ENCODE measurements around the gene ANO2. TPM values are rescaled to one million over a fixed set of nuclear protein-coding genes. Genes with fewer than 3 reads are reported as not detected.
A peak's percentile ranks its signal among the peaks of the same experiment; 100 is the strongest.

The ANO2 gene
- total RNA-seq, 2 donors from 2014 or later, result 6.7 to 18.5 TPM

- no peak for TF ChIP-seq CTCF (IDR thresholded peaks at IDR 0.05)
- Histone ChIP-seq H3K4me3 (no peak overlapping the region), H3K9me3 (no peaks in the 10 kb centered on the region), H3K27ac (peak overlapping the region; percentile 29 to 56), H3K27me3 (replicated peaks; ENCODE audit: insufficient read depth) (no peaks in the 10 kb centered on the region), H3K4me1 (ENCODE audit: control insufficient read depth in 1 of 2, low read depth in 2 of 2) (peaks cover 3 to 46% of the 10 kb centered on the region in 2 donors), H3K36me3 (no peaks in the 10 kb centered on the region)
- ATAC-seq (ENCODE audit: insufficient number of reproducible peaks, low FRiP score, low read depth) (peak; percentile 59), DNase-seq (ENCODE audit: low spot score) (peak; percentile 72)
These were observed 322.8 kb downstream of the ANO2 start for GRCh38 chr12:5622280-5622679.

DNA sequence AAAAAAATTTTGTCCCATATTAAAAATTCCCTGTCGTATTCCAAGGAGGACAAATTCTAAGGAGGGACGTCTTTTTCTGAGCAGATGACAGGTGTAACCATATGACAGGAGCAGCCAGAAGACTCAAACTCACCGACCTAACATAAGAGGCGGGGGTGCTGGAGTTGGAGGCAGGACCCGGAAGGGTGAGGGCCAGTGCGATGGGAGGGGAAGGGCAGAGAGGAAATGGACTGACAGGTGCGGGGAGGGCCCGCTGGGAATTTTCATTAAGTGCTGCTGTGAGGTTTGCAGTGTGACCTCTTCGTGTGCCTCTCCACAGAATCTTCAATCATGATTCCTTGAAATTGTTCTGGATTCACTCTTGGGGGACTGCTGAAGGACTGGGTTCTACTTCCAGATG, 323.7 kb downstream of the ANO2 start:
- no peaks in the 10 kb centered on the region for H3K27me3 ChIP-seq (replicated peaks; ENCODE audit: insufficient read depth)
- no peak for ATAC-seq (ENCODE audit: insufficient number of reproducible peaks, low FRiP score, low read depth)
- no peaks in the 10 kb centered on the region for H3K9me3 ChIP-seq
- H3K27ac ChIP-seq, result peak overlapping the region in 1 of 2 donors; percentile 47
- TF ChIP-seq CTCF (IDR thresholded peaks at IDR 0.05), result no peak
- no peak overlapping the region for H3K4me3 ChIP-seq
- H3K36me3 ChIP-seq, result no peaks in the 10 kb centered on the region
- peaks cover 3 to 46% of the 10 kb centered on the region in 2 donors for H3K4me1 ChIP-seq (ENCODE audit: control insufficient read depth in 1 of 2, low read depth in 2 of 2)
- no peak for DNase-seq (ENCODE audit: low spot score)

DNA sequence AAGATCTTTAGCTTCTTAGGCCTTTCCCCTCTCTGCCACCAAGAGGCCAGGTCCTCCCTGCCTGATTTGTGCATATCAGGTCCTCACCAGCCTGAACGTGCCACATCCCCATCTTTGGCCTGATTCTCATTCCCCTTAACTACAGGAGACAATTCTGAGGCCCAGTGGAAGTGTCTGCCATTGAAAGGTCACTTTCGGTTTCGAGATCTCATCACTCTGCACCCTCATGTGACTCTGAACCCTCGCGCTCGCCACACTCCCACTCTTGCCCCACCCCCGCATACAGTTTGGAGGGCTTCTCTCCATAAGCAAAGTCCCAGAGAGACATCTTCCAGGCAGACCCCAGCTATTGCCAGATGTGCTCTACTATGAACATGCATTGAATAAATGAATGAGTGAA, 324.2 kb downstream of the ANO2 start:
- no peak for TF ChIP-seq CTCF (IDR thresholded peaks at IDR 0.05)
- ATAC-seq (ENCODE audit: insufficient number of reproducible peaks, low FRiP score, low read depth) (no peak), DNase-seq (ENCODE audit: low spot score) (no peak)
- Histone ChIP-seq H3K9me3 (no peaks in the 10 kb centered on the region), H3K4me3 (no peak overlapping the region), H3K4me1 (ENCODE audit: control insufficient read depth in 1 of 2, low read depth in 2 of 2) (peaks cover 3 to 46% of the 10 kb centered on the region in 2 donors), H3K36me3 (no peaks in the 10 kb centered on the region), H3K27ac (no peak overlapping the region), H3K27me3 (replicated peaks; ENCODE audit: insufficient read depth) (no peaks in the 10 kb centered on the region)

GRCh38 chr12:5619628-5620027, 325.4 kb downstream of the ANO2 start:
- Histone ChIP-seq H3K4me3 (no peak overlapping the region), H3K4me1 (ENCODE audit: control insufficient read depth in 1 of 2, low read depth in 2 of 2) (peaks cover 3 to 49% of the 10 kb centered on the region in 2 donors), H3K27ac (peak overlapping the region in 1 of 2 donors; percentile 33), H3K36me3 (no peaks in the 10 kb centered on the region), H3K27me3 (replicated peaks; ENCODE audit: insufficient read depth) (no peaks in the 10 kb centered on the region), H3K9me3 (no peaks in the 10 kb centered on the region)
- no peak for TF ChIP-seq CTCF (IDR thresholded peaks at IDR 0.05)
- DNase-seq (ENCODE audit: low spot score) (no peak), ATAC-seq (ENCODE audit: insufficient number of reproducible peaks, low FRiP score, low read depth) (no peak)

- DNase-seq (ENCODE audit: low spot score) (no peak), ATAC-seq (ENCODE audit: insufficient number of reproducible peaks, low FRiP score, low read depth) (no peak)
- H3K9me3 ChIP-seq, result no peaks in the 10 kb centered on the region
- peaks cover 0 to 61% of the 10 kb centered on the region in 2 donors for H3K4me1 ChIP-seq (ENCODE audit: control insufficient read depth in 1 of 2, low read depth in 2 of 2)
- TF ChIP-seq CTCF (IDR thresholded peaks at IDR 0.05), result no peak
- H3K4me3 ChIP-seq, result no peak overlapping the region
- no peak overlapping the region for H3K27ac ChIP-seq
- no peaks in the 10 kb centered on the region for H3K27me3 ChIP-seq (replicated peaks; ENCODE audit: insufficient read depth)
- H3K36me3 ChIP-seq, result no peaks in the 10 kb centered on the region
These were observed 328.2 kb downstream of the ANO2 start for GRCh38 chr12:5616854-5617253.

Data from thoracic aorta (tissue), 2 donors.